HL-60 (cell line): ENCODE measurements around the gene TRIM74.
"Not testable (repeated sequence)": the region's sequence is repeated elsewhere in the genome, so short reads cannot be mapped to it uniquely, and the experiment has no call there.

ENCODE experiments used
- CTCF ChIP-seq: IDR thresholded peaks from one replicate; pipeline ENCODE4 v1.5.1; 2011; ENCODE audit warnings: low read length, control low read depth, inconsistent platforms; ENCODE audit not compliant: insufficient read depth
- GABPA ChIP-seq: IDR thresholded peaks from 2 replicates; pipeline ENCODE4 v1.6.1; 2012; ENCODE audit warnings: low read depth
- POLR2AphosphoS5 ChIP-seq: IDR thresholded peaks from 2 replicates; pipeline ENCODE4 v1.6.1; 2012; ENCODE audit warnings: low read depth
- REST ChIP-seq: IDR thresholded peaks from 2 replicates; pipeline ENCODE4 v1.6.1; 2012; ENCODE audit warnings: low read depth; ENCODE audit not compliant: insufficient replicate concordance
- SPI1 ChIP-seq: IDR thresholded peaks from 2 replicates; pipeline ENCODE4 v1.6.1; 2012; ENCODE audit warnings: low read depth, mild to moderate bottlenecking, borderline replicate concordance

- not testable (repeated sequence) for TF ChIP-seq CTCF, POLR2AphosphoS5, SPI1, REST, GABPA
Observed at GRCh38 chr7:72960626-72961345, 8.5 kb downstream of the TRIM74 start.
